Aorta (tissue), 5 donors: ENCODE data around the gene ABCC9. TPM values are rescaled to one million over a fixed set of nuclear protein-coding genes. Genes with fewer than 3 reads are reported as not detected.
A peak's percentile ranks its signal among the peaks of the same experiment; 100 is the strongest.
"Not testable (repeated sequence)": the region's sequence is repeated elsewhere in the genome, so short reads cannot be mapped to it uniquely, and the experiment has no call there.

ENCODE experiments used
- ATAC-seq: fragments of 200-7000 bp; cut with Tn5 transposase; one replicate; pipeline ENCODE4 v1.9.1; 2022; ENCODE audit warnings: moderate library complexity; ENCODE audit not compliant: low FRiP score
- DNase-seq, 2 donors: peaks; one replicate each; pipeline ENCODE4 v3.0.0-alpha.2; 2020
- H3K27ac ChIP-seq, 2 donors: one replicate each; pipeline ENCODE4 v1.5.1; 2013; ENCODE audit warnings: low read length in 2 of 2, mild to moderate bottlenecking in 2 of 2, moderate library complexity in 2 of 2, control low read depth in 1 of 2, inconsistent platforms in 1 of 2, low read depth in 1 of 2
- H3K27me3 ChIP-seq, 2 donors: one replicate each; pipeline ENCODE4 v1.6.1; 2013; ENCODE audit warnings: control low read depth in 1 of 2, low read length in 1 of 2, mild to moderate bottlenecking in 1 of 2, moderate library complexity in 1 of 2; ENCODE audit not compliant: insufficient read depth in 2 of 2, control insufficient read depth in 1 of 2
- H3K36me3 ChIP-seq, 2 donors: one replicate each; pipeline ENCODE4 v1.6.1; 2013; ENCODE audit warnings: control low read depth in 1 of 2, low read length in 1 of 2, mild to moderate bottlenecking in 1 of 2; ENCODE audit not compliant: insufficient read depth in 2 of 2, control insufficient read depth in 1 of 2
- H3K4me1 ChIP-seq, 2 donors: one replicate each; pipeline ENCODE4 v1.6.1; 2013; ENCODE audit warnings: low read length in 2 of 2, control low read depth in 1 of 2, mild to moderate bottlenecking in 1 of 2, moderate library complexity in 1 of 2; ENCODE audit not compliant: insufficient read depth in 2 of 2, control insufficient read depth in 1 of 2
- H3K4me3 ChIP-seq, 2 donors: one replicate each; pipeline ENCODE4 v1.5.1; 2013; ENCODE audit warnings: low read length in 2 of 2, control low read depth in 1 of 2, mild to moderate bottlenecking in 1 of 2
- H3K9me3 ChIP-seq: one replicate; pipeline ENCODE4 v1.6.1; 2013; ENCODE audit warnings: mild to moderate bottlenecking, low read length; ENCODE audit not compliant: control insufficient read depth
- WGBS, 2 donors: extraction: QIAGEN DNeasy Blood & Tissue Kit; methylation state at CpG; one replicate each; pipeline ENCODE4 v1.1.7; 2013; 5-methylcytosine and 5-hydroxymethylcytosine counted together
- intact Hi-C, 2 donors: fragments of 100-400 bp; cut with DNase I; formaldehyde crosslinking; loops; one replicate each; pipeline versions ENCODE4 v1.14.2 to v1.15.0; 2022
- polyA plus RNA-seq, 2 donors: library from polyadenylated mRNA; stranded (reverse); fragments of 200-250 nt; gene quantifications; one replicate each; pipeline ENCODE4 v1.2.3, GENCODE V29; 2013
- total RNA-seq, 2 donors: library from RNA; stranded (reverse); fragmentation: NEBNext Ultra II Directional; extraction: Animal tissue kit (Norgen Biotek cat#: 25700); gene quantifications; one replicate each; pipeline ENCODE4 v1.2.1, GENCODE V29; 2021
- donor health status: healthy with polysubstance abuse.
- donor health status: Bipolar disorder and iron deficiency.
- donor health status: DM: no; HTN: no; CAD: no.
- donor health status: DM: no; HTN: no; CAD: no.
- donor health status: DM: yes; HTN: yes; CAD: no.

Gene ABCC9
- total and polyA plus RNA-seq, 4 donors = 0.69 to 157 (median 24.5) TPM

GRCh38 chr12:21921436-21921835 is 19.8 kb downstream of the ABCC9 start:
- Histone ChIP-seq H3K9me3 (no peaks in the 10 kb centered on the region), H3K27ac (no peak overlapping the region), H3K27me3 (no peaks in the 10 kb centered on the region), H3K4me1 (no peaks in the 10 kb centered on the region), H3K4me3 (no peak overlapping the region), H3K36me3 (no peaks in the 10 kb centered on the region)
- no peak for DNase-seq
- ATAC-seq = no peak
- WGBS, 2 donors = 87 to 96% methylated on average over 1 of the region's 1 CpG
- intact Hi-C loops = no loop called here

- 85 to 93% methylated on average over 3 of the region's 3 CpGs for WGBS, 2 donors
- DNase-seq = no peak
- intact Hi-C loops = no loop called here
- H3K36me3 ChIP-seq = no peaks in the 10 kb centered on the region
- ATAC-seq = no peak
- H3K4me1 ChIP-seq = no peaks in the 10 kb centered on the region
- no peak overlapping the region for H3K27ac ChIP-seq
- no peak overlapping the region for H3K4me3 ChIP-seq
- H3K27me3 ChIP-seq = no peaks in the 10 kb centered on the region
- H3K9me3 ChIP-seq = no peaks in the 10 kb centered on the region
Measured at GRCh38 chr12:21918456-21918855, 22.8 kb downstream of the ABCC9 start.

- DNase-seq = no peak
- no peaks in the 10 kb centered on the region for H3K4me1 ChIP-seq
- no peaks in the 10 kb centered on the region for H3K36me3 ChIP-seq
- H3K4me3 ChIP-seq = no peak overlapping the region
- WGBS, 2 donors = 87 to 90% methylated on average over 1 of the region's 1 CpG
- H3K27ac ChIP-seq = no peak overlapping the region
- intact Hi-C loops = no loop called here
- no peaks in the 10 kb centered on the region for H3K9me3 ChIP-seq
- H3K27me3 ChIP-seq = peaks cover 0 to 1% of the 10 kb centered on the region in 2 donors
- ATAC-seq = no peak
Measured at GRCh38 chr12:21913823-21914222, 27.4 kb downstream of the ABCC9 start.

- H3K27me3 ChIP-seq = peaks cover 0 to 1% of the 10 kb centered on the region in 2 donors
- ATAC-seq (no peak), DNase-seq (no peak)
- 84 to 87% methylated on average over 3 of the region's 3 CpGs for WGBS, 2 donors
- H3K27ac ChIP-seq = no peak overlapping the region
- no peaks in the 10 kb centered on the region for H3K4me1 ChIP-seq
- no peaks in the 10 kb centered on the region for H3K36me3 ChIP-seq
- H3K9me3 ChIP-seq = no peaks in the 10 kb centered on the region
- H3K4me3 ChIP-seq = no peak overlapping the region
- intact Hi-C loops = no loop called here
Measured at GRCh38 chr12:21912318-21912717, 28.9 kb downstream of the ABCC9 start.

GRCh38 chr12:21911832-21912231 is 29.4 kb downstream of the ABCC9 start:
- H3K27ac ChIP-seq = no peak overlapping the region
- no peaks in the 10 kb centered on the region for H3K36me3 ChIP-seq
- 86 to 87% methylated on average over 4 of the region's 4 CpGs for WGBS, 2 donors
- ATAC-seq = no peak
- no peaks in the 10 kb centered on the region for H3K4me1 ChIP-seq
- H3K27me3 ChIP-seq = peaks cover 0 to 1% of the 10 kb centered on the region in 2 donors
- H3K9me3 ChIP-seq = no peaks in the 10 kb centered on the region
- no peak overlapping the region for H3K4me3 ChIP-seq
- no peak for DNase-seq
- intact Hi-C loops = no loop called here

- 72 to 77% methylated on average over 6 of the region's 6 CpGs for WGBS, 2 donors
- H3K4me1 ChIP-seq = no peaks in the 10 kb centered on the region
- DNase-seq = no peak
- no peaks in the 10 kb centered on the region for H3K36me3 ChIP-seq
- peaks cover 0 to 1% of the 10 kb centered on the region in 2 donors for H3K27me3 ChIP-seq
- no peak overlapping the region for H3K27ac ChIP-seq
- no peak overlapping the region for H3K4me3 ChIP-seq
- intact Hi-C loops = no loop called here
- no peak for ATAC-seq
- H3K9me3 ChIP-seq = no peaks in the 10 kb centered on the region
Measured at GRCh38 chr12:21910657-21911056, 30.6 kb downstream of the ABCC9 start.

- no peaks in the 10 kb centered on the region for H3K4me1 ChIP-seq
- DNase-seq (no peak), ATAC-seq (no peak)
- H3K36me3 ChIP-seq = no peaks in the 10 kb centered on the region
- H3K27ac ChIP-seq = no peak overlapping the region
- H3K27me3 ChIP-seq = peaks cover 0 to 1% of the 10 kb centered on the region in 2 donors
- intact Hi-C loops = no loop called here
- H3K4me3 ChIP-seq = no peak overlapping the region
- WGBS, 2 donors = 73 to 82% methylated on average over 6 of the region's 6 CpGs
- H3K9me3 ChIP-seq = no peaks in the 10 kb centered on the region
Measured at GRCh38 chr12:21907948-21908837, 33.0 kb downstream of the ABCC9 start.

GRCh38 chr12:21906919-21907493 is 34.2 kb downstream of the ABCC9 start:
- peaks cover 0 to 1% of the 10 kb centered on the region in 2 donors for H3K27me3 ChIP-seq
- no peak overlapping the region for H3K27ac ChIP-seq
- H3K4me3 ChIP-seq = no peak overlapping the region
- H3K9me3 ChIP-seq = no peaks in the 10 kb centered on the region
- no peaks in the 10 kb centered on the region for H3K36me3 ChIP-seq
- ATAC-seq (no peak), DNase-seq (no peak)
- intact Hi-C loops = no loop called here
- no peaks in the 10 kb centered on the region for H3K4me1 ChIP-seq
- 89 to 94% methylated on average over 5 of the region's 5 CpGs for WGBS, 2 donors

GRCh38 chr12:21899532-21899931 is 41.7 kb downstream of the ABCC9 start:
- H3K27me3 ChIP-seq, H3K4me1 ChIP-seq, ATAC-seq, H3K4me3 ChIP-seq, H3K27ac ChIP-seq, H3K36me3 ChIP-seq, intact Hi-C loops, H3K9me3 ChIP-seq: not testable (repeated sequence)
- 84 to 90% methylated on average over 8 to 9 of the region's 9 CpGs for WGBS, 2 donors
- peak in 1 of 2 donors; percentile 11 for DNase-seq
